Ascending aorta (tissue), 2 donors: ENCODE data around the gene UQCRC1. TPM values are rescaled to one million over a fixed set of nuclear protein-coding genes. Genes with fewer than 3 reads are reported as not detected.

Experiments
- DNase-seq, 2 donors: peaks; one replicate each; pipeline ENCODE4 v3.0.0-alpha.2; 2019; ENCODE audit warnings: low spot score in 2 of 2
- H3K27ac ChIP-seq, 2 donors: fragments of 200-600 bp; sonication (generic); one replicate each; pipeline ENCODE4 v1.5.1; 2016 to 2017; ENCODE audit warnings: mild to moderate bottlenecking in 1 of 2
- H3K27me3 ChIP-seq: fragments of 200-600 bp; sonication (generic); one replicate; pipeline ENCODE4 v1.5.1; 2017
- H3K36me3 ChIP-seq, 2 donors: fragments of 200-600 bp; sonication (generic); one replicate each; pipeline ENCODE4 v1.5.1; 2016
- H3K4me1 ChIP-seq, 2 donors: fragments of 200-600 bp; sonication (generic); one replicate each; pipeline ENCODE4 v1.5.1; 2016 to 2017; ENCODE audit warnings: mild to moderate bottlenecking in 1 of 2
- H3K4me3 ChIP-seq, 2 donors: fragments of 200-600 bp; sonication (generic); one replicate each; pipeline ENCODE4 v1.5.1; 2016 to 2017; ENCODE audit warnings: mild to moderate bottlenecking in 1 of 2
- H3K9me3 ChIP-seq, 2 donors: fragments of 200-600 bp; sonication (generic); one replicate each; pipeline ENCODE4 v1.5.1; 2016
- CTCF ChIP-seq, 3 experiments: fragments of 200-600 bp in 2 of 3; fragments of 450-650 bp in 1 of 3; sonication (generic) in 2 of 3; IDR thresholded peaks; one replicate each; pipeline ENCODE4 v1.5.1; 2016 to 2019; ENCODE audit warnings: antibody characterized with exemption in 3 of 3, mild to moderate bottlenecking in 1 of 3, moderate library complexity in 1 of 3
- intact Hi-C: fragments of 100-400 bp; cut with DNase I; formaldehyde crosslinking; loops from one replicate; pipeline ENCODE4 v1.15.1; 2023
- total RNA-seq: library from RNA; depleted of rRNA; stranded (reverse); fragments of >200 nt; gene quantifications from one replicate; pipeline ENCODE4 v1.1.0, GENCODE V29; 2016

The UQCRC1 gene
- total RNA-seq, 1 donor from 2014 or later = 193 TPM

DNA sequence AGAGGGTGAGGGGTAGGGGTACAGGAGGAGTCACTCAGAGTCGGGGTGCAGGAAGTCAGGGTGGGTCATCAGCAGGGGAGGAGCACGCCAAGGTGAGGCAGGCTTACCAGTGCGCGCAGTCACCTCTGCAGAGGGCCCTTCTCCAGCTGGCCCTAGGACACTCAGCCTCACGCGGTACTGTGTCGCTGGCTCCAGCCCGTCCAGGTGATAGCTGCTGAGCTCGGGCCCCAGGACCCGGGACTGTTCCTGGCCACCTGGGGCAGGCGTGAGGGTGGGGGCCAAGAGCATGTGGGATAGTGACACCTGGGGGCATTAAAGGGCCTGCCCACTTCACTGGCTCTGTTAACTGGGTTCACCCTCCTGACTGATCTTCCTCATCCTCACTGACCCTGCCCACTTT, 21.8 kb downstream of the UQCRC1 start:
- intact Hi-C loops = no loop called here
- Histone ChIP-seq H3K27ac (no peak overlapping the region), H3K4me3 (no peak overlapping the region), H3K36me3 (no peaks in the 10 kb centered on the region), H3K9me3 (no peaks in the 10 kb centered on the region), H3K4me1 (no peaks in the 10 kb centered on the region), H3K27me3 (no peaks in the 10 kb centered on the region)
- no peak for DNase-seq
- TF ChIP-seq CTCF (IDR thresholded peaks at IDR 0.05) = no peak

- no peak for TF ChIP-seq CTCF (IDR thresholded peaks at IDR 0.05)
- H3K27ac ChIP-seq = no peak overlapping the region
- H3K4me3 ChIP-seq = no peak overlapping the region
- H3K4me1 ChIP-seq = no peaks in the 10 kb centered on the region
- H3K36me3 ChIP-seq = no peaks in the 10 kb centered on the region
- H3K9me3 ChIP-seq = no peaks in the 10 kb centered on the region
- DNase-seq = no peak
- intact Hi-C loops = no loop called here
- no peaks in the 10 kb centered on the region for H3K27me3 ChIP-seq
Observed at GRCh38 chr3:48585411-48585810, 24.0 kb downstream of the UQCRC1 start.

DNA sequence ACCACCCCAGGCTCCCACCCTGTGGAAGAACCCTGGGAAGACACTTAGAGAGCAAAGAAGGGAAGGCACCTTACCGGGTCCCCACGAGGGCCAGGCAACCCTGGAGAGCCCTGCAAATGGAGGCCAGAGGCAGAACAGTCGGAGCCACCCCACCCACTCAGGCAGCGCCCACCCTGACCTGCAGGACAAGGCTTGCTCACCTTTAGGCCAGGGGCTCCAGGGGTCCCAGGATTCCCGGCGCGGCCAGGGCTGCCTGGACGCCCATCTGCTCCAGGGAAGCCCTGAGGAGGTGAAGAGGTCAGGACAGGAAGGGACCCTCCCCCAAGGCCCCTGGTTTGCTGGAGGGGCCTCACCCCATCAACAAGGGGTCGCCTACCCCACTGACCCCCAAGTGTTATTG, 24.6 kb downstream of the UQCRC1 start:
- intact Hi-C loops = no loop called here
- Histone ChIP-seq H3K27ac (no peak overlapping the region), H3K4me1 (no peaks in the 10 kb centered on the region), H3K36me3 (no peaks in the 10 kb centered on the region), H3K9me3 (no peaks in the 10 kb centered on the region), H3K27me3 (no peaks in the 10 kb centered on the region), H3K4me3 (no peak overlapping the region)
- no peak for DNase-seq
- no peak for TF ChIP-seq CTCF (IDR thresholded peaks at IDR 0.05)

DNA sequence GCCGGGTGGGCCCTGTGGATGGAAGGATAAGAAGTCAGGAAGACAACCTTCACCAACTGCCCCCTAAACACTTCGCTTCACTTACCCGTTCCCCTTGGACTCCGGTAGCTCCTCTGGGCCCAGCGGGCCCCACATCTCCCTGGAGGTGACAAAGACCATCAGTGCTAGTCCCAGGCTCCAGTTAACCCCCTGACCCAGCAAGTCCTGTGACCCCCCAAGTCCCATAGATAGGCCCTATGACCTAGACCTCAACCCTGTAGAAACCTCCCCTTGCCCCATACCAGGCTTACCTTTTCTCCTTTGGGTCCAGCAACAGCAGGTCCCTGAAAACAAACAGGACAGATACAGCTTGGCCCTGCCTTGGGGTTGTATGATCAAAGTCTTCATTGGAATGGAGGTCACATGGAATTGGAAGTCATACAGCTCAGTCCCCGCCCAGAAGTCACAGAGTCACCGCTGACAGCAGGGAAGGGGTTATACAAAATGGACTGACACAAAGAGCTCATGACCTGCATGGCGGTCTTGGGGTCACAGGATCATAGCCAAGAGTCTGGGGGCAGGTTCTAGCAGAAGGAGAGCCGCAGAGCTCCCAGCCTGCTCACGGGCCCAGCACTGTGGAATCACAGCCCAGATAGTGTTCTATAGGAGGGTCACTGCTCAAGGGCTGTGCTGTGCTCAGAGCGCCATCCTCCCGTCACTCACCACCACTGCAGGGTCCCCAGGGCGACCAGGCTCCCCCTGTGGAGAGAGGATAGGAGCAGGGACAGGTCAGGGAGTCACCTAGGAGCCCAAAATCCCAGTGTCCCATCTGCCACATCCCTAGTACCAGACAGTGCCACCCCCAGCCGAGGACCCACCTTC, 27.6 kb downstream of the UQCRC1 start:
- Histone ChIP-seq H3K4me3 (no peak overlapping the region), H3K4me1 (no peaks in the 10 kb centered on the region), H3K27me3 (no peaks in the 10 kb centered on the region), H3K36me3 (peaks cover 0 to 3% of the 10 kb centered on the region in 2 donors), H3K27ac (no peak overlapping the region), H3K9me3 (no peaks in the 10 kb centered on the region)
- no peak for TF ChIP-seq CTCF (IDR thresholded peaks at IDR 0.05)
- no peak for DNase-seq
- intact Hi-C loops = no loop called here

- Histone ChIP-seq H3K9me3 (no peaks in the 10 kb centered on the region), H3K4me3 (no peak overlapping the region), H3K36me3 (peaks cover 0 to 3% of the 10 kb centered on the region in 2 donors), H3K4me1 (no peaks in the 10 kb centered on the region), H3K27me3 (no peaks in the 10 kb centered on the region), H3K27ac (no peak overlapping the region)
- DNase-seq = no peak
- intact Hi-C loops = no loop called here
- no peak for TF ChIP-seq CTCF (IDR thresholded peaks at IDR 0.05)
Observed at GRCh38 chr3:48576647-48577046, 32.8 kb downstream of the UQCRC1 start.
